Adipose tissue (tissue), 3 donors: ENCODE results near the gene RBM4B. TPM values are rescaled to one million over a fixed set of nuclear protein-coding genes. Genes with fewer than 3 reads are reported as not detected.

ENCODE experiments used
- H3K27ac ChIP-seq: one replicate; pipeline ENCODE4 v1.5.1; 2013; ENCODE audit warnings: low read depth, low read length
- WGBS, 3 donors: extraction: QIAGEN DNeasy Blood & Tissue Kit; methylation state at CpG; one replicate each; pipeline ENCODE4 v1.1.7; 2013; 5-methylcytosine and 5-hydroxymethylcytosine counted together
- polyA plus RNA-seq, 3 donors: library from polyadenylated mRNA; stranded (reverse); fragments of 200-250 nt; gene quantifications; one replicate each; pipeline ENCODE4 v1.2.3, GENCODE V29; 2013
- donor health status: healthy with polysubstance abuse.
- donor health status: Bipolar disorder and iron deficiency.
- donor health status: healthy.

The RBM4B gene
- polyA plus RNA-seq, 3 donors, result 9.5 to 13.5 (median 10.1) TPM

GRCh38 chr11:66710384-66710930, 32.8 kb upstream of the RBM4B start:
- no peak overlapping the region for H3K27ac ChIP-seq
- 80 to 88% (median 84%) methylated on average over 15 of the region's 15 CpGs for WGBS, 3 donors

GRCh38 chr11:66708701-66709100, 31.0 kb upstream of the RBM4B start:
- WGBS, 3 donors, result 84 to 95% (median 92%) methylated on average over 14 of the region's 14 CpGs
- H3K27ac ChIP-seq, result no peak overlapping the region

- 89 to 95% (median 93%) methylated on average over 20 of the region's 20 CpGs for WGBS, 3 donors
- H3K27ac ChIP-seq, result no peak overlapping the region
Observed at GRCh38 chr11:66708094-66708493, 30.4 kb upstream of the RBM4B start.

GRCh38 chr11:66707486-66707885, 29.8 kb upstream of the RBM4B start:
- 96 to 98% (median 97%) methylated on average over 26 of the region's 26 CpGs for WGBS, 3 donors
- no peak overlapping the region for H3K27ac ChIP-seq

GRCh38 chr11:66706989-66707388, 29.3 kb upstream of the RBM4B start:
- no peak overlapping the region for H3K27ac ChIP-seq
- 93 to 95% (median 93%) methylated on average over 9 of the region's 9 CpGs for WGBS, 3 donors

- 93 to 95% (median 94%) methylated on average over 26 of the region's 26 CpGs for WGBS, 3 donors
Observed at GRCh38 chr11:66705587-66706335, 28.1 kb upstream of the RBM4B start.

GRCh38 chr11:66704659-66705360, 27.1 kb upstream of the RBM4B start:
- H3K27ac ChIP-seq, result no peak overlapping the region
- WGBS, 3 donors, result 94 to 96% (median 94%) methylated on average over 42 to 46 of the region's 46 CpGs

More at GRCh38 chr11:66705587-66706335, 28.1 kb upstream of the RBM4B start:
- H3K27ac ChIP-seq, result no peak overlapping the region

GRCh38 chr11:66701432-66702240, 23.9 kb upstream of the RBM4B start:
- WGBS, 3 donors, result 81 to 89% (median 86%) methylated on average over 10 of the region's 10 CpGs
- no peak overlapping the region for H3K27ac ChIP-seq

GRCh38 chr11:66700742-66701141, 23.1 kb upstream of the RBM4B start:
- no peak overlapping the region for H3K27ac ChIP-seq
- 95 to 97% (median 97%) methylated on average over 23 to 27 of the region's 27 CpGs for WGBS, 3 donors

- no peak overlapping the region for H3K27ac ChIP-seq
- WGBS, 3 donors, result 94 to 97% (median 96%) methylated on average over 15 of the region's 15 CpGs
Observed at GRCh38 chr11:66700337-66700736, 22.6 kb upstream of the RBM4B start.

GRCh38 chr11:66698491-66698890, 20.8 kb upstream of the RBM4B start:
- WGBS, 3 donors, result 91 to 95% (median 92%) methylated on average over 9 of the region's 9 CpGs
- H3K27ac ChIP-seq, result no peak overlapping the region

GRCh38 chr11:66697988-66698387, 20.3 kb upstream of the RBM4B start:
- 94 to 96% (median 96%) methylated on average over 6 of the region's 6 CpGs for WGBS, 3 donors

GRCh38 chr11:66696146-66696545, 18.5 kb upstream of the RBM4B start:
- no peak overlapping the region for H3K27ac ChIP-seq
- 88 to 92% (median 92%) methylated on average over 9 of the region's 9 CpGs for WGBS, 3 donors

More at GRCh38 chr11:66697988-66698387, 20.3 kb upstream of the RBM4B start:
- H3K27ac ChIP-seq, result no peak overlapping the region

- 15 to 20% (median 17%) methylated on average over 6 of the region's 6 CpGs for WGBS, 3 donors
Observed at GRCh38 chr11:66694732-66695207, 17.1 kb upstream of the RBM4B start.

GRCh38 chr11:66694056-66694410, 16.3 kb upstream of the RBM4B start:
- WGBS, 3 donors, result 85 to 97% (median 92%) methylated on average over 13 of the region's 13 CpGs
- H3K27ac ChIP-seq, result no peak overlapping the region

More at GRCh38 chr11:66694732-66695207, 17.1 kb upstream of the RBM4B start:
- H3K27ac ChIP-seq, result no peak overlapping the region

- 92 to 94% (median 93%) methylated on average over 15 of the region's 15 CpGs for WGBS, 3 donors
- no peak overlapping the region for H3K27ac ChIP-seq
Observed at GRCh38 chr11:66693356-66694055, 15.8 kb upstream of the RBM4B start.

GRCh38 chr11:66692871-66693331, 15.2 kb upstream of the RBM4B start:
- H3K27ac ChIP-seq, result no peak overlapping the region
- 86 to 93% (median 86%) methylated on average over 20 of the region's 20 CpGs for WGBS, 3 donors

- 93 to 94% (median 93%) methylated on average over 17 to 18 of the region's 18 CpGs for WGBS, 3 donors
Observed at GRCh38 chr11:66692446-66692845, 14.8 kb upstream of the RBM4B start.

More at GRCh38 chr11:66692446-66692845, 14.8 kb upstream of the RBM4B start:
- H3K27ac ChIP-seq, result no peak overlapping the region
